GM21529 (cell line): ENCODE data around the gene DNAJC30.

Experiments used
- ATAC-seq: cut with Tn5 transposase; IDR thresholded peaks from one replicate; pipeline ENCODE4 v1.9.1; 2021; ENCODE audit not compliant: unreplicated experiment

The DNAJC30 gene

DNA sequence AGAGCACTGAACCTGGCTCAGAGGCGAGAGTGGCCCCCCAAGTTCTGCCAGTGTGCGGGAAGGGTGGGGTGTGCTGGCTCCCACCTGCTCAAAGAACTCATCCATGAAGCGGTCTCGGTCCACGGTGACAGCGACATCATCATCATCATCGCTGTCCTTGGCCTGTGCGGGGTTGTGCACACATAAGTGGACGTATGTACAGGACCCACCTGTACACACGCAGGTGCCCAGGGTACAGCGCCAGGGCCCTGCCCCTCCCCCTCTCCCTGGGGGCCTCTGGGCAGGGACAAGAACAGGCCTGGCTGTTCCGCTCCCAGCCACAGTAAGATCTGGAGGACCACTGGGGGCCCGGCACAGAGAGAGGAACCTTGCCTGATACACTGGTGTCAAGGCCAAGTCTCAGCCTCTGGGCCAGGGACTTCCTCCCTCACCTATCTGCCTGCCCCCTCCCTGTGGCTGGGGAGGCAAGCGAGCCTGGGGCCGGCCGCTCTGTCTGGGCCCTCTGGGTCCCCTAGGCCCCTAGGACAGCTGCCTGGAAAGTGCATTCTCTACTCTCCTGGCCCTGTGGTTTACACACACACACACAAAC is 25.8 kb upstream of the DNAJC30 start:
- ATAC-seq: no peak

DNA sequence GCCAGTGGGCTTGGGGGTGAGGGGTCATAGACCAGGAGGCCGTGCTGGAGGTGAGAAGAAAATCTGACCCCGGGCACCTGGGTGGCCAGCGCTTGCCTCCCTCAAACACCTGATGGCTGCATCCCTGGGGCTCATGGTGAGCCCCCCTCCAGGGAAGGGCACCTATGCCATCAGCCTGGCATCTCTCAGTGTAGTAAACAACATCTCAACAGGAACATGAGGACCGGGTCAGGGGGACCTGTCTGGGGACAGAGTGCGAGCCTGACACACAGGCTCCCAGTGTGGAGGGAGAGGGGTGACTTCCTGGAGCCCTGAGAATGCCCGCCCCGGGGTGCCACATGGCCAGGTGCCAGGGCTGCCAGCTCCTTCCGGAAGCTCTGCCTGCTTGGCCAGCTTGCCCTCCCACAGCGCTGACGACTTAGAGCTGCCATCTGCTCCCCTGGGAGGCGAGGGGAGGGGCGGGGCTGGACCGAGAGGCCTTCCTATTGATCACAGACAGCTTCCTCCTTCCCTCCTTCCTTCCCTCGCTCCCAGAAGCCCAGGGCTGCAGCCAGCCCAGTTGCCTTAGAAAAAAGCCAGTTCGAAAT is 23.9 kb upstream of the DNAJC30 start:
- no peak for ATAC-seq

DNA sequence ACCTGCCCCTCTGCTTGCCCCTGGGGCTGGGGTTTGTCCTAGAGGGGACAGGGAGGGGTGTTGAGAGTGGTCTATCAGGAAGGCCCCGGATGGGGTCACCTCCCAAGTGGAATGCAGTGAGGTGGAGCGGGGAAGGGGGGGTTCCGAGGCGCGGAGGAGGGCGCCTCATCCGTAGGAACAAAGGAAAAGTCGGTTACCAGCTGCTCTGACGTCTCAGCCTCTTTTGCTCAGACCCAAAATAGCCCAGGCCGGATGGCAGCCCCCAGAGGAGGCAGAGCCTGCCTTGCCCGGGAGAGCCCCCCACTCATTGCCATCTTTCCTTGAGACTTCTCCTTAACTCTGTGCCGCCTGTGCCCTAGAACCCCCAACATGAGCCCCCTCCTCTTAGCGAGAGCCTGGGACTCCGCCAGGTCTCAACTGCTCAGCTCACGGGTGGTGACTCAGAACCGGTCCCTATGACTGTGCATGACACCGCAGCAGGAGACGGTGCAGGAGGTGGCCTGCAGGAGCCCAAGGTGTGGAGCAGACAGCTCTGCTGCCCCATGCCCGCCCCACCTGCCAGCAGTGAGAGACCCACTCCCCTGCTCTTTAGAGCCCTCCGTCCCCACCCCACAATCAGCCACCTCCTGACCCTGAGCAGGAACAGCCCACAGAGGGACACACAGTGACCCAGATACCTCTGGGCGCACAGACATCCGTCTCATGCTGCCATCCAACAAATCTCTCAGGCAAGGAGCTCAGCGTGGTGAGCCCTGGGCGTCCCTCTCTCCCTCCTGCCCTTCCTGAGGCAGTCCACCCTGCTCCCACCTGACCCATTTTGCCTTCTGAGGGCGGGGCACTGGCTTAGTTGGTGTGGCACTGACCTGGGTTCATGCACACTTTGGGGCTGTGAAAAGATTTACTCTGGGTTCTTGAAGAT is 23.1 kb upstream of the DNAJC30 start:
- ATAC-seq: no peak

DNA sequence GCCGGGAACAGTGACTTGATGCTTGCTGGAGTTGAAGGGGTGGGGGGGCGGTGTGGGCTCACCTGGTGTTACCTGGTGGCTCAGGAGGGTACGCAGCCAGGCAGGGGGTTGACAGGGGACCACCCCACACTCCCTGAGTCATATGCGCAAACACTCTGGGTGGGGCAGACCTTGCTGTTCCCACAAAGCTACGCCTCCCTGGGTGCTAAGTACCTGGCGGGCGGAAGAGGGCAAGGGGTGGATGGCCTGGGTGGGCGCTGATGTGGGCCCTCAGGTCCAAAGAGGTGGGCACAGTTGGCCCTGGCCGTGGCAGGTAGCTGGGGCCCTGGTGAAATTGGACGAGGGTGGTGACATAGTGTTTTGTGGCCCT is 22.3 kb upstream of the DNAJC30 start:
- ATAC-seq: no peak

DNA sequence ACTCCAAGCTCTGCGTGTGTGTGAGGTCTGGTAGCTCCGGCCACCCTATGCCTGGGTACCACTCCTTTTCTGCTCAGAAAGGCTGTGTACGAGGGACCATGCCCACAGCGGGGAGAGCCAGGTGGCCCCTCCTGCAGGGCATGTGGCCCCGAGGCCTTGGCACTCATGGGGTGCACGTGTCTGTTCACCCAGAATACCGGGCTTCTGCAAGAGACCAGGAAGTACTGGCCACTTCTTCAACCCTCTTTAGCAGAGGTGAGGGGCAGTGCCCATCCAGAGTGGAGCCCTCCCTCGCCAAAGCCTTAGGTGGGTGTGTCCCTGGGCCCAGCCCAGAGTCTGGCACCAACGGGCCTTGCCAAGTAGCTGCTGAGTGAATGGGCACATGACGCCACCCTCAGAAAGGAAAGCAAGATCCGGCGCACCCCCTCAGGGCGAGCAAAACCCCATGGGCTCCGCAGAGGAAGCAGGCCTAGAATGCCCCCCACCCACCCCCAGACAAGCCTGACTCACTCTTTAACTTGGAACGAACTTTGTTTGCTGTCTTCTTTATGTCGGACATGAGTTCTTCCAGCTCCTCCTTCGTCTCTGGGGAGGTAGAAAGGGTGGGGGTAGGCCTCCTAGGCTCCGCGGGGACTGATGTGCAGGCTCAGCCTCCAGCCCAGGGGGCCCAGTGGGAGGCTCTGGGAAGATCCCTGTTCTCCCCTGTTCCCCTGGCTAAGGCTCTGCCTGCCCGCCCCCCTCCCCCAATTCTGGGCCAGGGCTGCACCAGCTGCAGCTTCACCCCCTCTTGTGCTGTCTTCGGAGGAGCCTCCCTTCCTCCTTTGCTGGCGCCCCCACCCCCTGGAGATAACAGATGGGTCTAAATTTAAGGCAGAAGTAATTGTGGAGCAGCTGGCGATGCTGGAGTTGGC is 21.6 kb upstream of the DNAJC30 start:
- ATAC-seq: no peak

DNA sequence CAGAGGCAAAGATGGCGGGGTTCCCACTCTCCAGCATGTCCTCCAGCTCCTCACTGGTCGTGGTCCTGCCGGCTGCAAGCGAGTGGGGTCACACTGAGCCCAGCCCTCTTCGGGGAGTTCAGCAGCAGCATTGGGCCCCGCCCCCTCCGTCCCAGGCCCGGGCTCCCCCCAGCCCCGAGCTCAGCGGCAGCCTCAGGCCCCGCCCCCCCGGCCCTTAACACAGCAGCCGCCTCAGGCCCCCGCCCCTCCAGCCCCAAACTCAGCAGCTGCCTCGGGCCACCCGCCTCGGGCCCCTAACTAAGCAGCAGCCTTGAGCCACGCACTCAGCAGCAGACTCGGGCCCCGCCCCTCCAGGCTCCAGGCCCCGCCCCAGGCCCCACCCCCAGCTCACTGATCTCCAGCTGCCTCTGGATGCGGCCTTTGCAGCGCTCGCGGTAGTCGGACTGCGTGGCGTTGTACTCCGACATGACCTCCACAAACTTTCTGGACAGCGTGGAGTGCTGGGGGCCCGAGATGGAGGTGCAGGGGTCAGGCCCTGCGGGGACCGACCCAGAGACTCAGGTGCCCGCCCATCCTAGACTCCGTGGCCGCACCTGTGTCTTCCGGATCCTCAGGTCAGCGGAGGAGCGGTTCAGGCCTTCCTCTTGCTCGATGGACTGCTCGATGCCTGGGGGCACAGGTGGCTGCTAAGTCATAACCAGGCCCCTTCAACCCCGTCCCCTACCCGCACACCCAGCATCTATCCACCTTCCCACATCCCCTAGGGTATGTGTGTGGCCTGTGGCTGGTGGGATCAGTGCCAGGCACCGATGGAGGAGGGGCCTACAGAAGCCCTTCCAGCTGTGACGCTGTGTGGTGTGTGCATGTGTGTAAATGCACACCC is 20.7 kb upstream of the DNAJC30 start:
- ATAC-seq: no peak

DNA sequence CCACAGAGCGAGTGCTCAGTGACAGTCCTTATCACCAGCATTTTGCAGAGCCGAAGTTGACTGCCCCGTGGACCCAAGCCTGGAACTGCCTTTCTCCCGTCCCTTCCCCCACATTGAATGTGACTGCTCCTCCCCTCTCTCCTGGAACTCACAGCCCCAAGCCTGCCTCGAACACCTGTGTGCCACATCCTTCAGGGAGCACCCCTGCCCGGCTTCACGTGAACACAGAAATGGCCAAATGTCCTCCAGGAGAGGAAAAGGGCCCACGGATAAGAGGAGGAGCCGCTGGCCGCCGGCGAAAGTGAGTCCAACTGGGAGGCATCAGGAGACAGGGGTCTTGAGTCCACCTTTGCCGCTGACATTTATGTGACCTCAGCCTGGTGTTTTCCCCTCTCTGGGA is 20.0 kb upstream of the DNAJC30 start:
- no peak for ATAC-seq

DNA sequence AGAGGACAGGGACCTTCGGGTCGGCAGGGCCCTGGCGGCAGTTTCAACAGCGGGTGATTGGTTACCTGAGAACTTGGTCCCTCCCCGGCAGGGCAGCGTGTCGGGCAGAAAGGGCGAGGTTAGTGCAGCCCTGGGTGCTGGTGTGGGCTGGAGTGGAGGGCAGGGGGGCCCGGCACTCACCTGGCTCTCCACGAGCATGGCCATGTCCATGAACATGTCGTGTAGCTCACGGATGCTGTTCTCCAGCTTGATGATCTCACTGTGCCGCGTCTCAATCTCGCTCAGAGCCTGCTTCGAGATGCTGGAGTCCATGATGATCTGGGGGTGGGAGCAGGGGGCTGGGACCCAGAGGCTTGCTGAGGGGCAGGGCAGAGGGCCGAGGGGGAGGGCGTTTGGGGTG is 19.4 kb upstream of the DNAJC30 start:
- ATAC-seq: no peak

DNA sequence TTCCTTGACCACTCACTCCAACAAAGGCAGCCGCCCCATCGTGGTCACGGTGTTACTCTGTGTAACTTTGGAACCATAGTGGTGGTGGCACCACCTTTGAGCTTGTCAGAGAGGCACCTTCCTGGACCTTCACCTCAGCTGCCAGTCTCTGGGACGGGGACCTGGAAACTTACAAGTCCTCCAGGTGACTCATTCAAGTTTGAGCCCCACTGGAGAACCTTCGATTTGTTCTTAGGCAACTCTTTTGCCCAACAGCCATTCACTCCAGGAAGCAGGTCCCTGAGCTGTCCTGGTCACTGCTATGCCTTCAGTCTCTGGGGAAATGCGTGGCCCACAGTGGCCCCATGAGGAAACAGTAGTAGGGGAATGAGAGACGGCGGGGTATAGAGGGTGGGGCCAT is 19.0 kb upstream of the DNAJC30 start:
- no peak for ATAC-seq

DNA sequence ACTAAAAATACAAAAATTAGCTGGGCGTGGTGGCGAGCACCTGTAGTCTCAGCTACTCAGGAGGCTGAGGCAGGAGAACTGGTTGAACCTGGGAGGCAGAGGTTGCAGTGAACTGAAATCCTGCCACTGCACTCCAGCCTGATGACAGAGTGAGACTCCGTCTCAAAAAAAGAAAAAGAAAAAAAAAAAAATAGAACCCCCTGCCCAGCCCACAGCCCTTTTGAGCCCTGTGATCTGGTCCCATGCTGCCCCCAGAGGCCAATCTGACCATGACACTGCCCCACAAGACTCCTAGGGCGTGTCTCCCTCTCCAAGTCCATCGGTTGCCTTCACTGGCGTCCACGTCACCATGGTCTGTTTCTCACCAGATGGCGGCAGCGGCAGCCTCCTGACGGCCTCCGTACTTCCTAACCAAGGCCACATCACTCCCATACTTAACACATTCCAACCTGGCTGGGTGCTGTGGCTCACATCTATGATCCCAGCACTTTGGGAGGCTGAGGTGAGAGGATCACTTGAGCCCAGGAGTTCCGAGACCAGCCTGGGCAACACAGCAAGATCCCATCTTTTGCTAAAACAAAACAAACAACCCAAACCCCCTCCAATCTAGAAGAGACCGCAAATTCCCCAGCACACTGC is 18.2 kb upstream of the DNAJC30 start:
- ATAC-seq: no peak

DNA sequence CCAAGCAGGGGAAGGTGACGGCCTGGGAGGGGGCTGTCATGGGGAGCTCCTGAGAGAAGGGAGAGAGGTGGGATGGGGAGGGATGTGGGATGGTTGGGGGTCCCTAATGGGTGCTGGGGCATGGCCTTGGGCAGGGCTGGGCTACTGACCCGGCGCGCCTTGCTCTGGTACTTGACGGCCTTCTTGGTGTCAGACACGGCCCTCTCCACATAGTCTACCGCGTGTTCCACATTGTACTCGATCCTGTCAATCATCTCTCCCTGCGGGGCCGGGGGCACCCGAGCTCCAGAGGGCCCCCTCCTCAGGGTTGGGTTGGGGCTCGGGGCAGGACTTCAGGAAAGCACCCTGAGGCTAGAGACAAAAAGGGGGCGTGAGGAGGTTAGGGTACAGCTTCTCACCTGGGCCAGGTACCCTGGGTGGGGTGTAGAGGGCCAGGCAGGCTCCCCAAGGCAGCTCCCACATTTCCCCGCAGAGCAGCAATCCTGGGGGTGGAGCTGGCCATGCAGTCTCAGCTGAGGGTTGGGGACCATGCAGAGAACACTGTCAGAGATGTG is 17.4 kb upstream of the DNAJC30 start:
- no peak for ATAC-seq

DNA sequence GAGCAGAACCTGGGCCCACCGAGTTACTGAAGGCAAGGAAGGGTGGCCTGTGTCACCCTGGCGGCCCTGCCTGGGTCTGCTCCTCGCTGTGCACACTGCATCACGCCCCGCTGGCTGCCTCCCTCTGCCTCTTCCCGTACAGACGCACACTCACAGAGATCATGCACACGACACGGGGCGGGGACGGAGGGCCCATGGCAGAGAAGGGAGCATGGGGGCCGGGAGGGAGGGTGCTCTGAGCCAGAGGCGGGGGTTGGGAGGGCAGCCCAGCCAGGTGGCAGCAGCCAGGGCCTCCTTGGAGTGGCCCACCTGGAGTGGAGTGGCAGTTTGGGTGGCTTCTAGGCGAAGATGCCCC is 16.8 kb upstream of the DNAJC30 start:
- ATAC-seq: no peak

DNA sequence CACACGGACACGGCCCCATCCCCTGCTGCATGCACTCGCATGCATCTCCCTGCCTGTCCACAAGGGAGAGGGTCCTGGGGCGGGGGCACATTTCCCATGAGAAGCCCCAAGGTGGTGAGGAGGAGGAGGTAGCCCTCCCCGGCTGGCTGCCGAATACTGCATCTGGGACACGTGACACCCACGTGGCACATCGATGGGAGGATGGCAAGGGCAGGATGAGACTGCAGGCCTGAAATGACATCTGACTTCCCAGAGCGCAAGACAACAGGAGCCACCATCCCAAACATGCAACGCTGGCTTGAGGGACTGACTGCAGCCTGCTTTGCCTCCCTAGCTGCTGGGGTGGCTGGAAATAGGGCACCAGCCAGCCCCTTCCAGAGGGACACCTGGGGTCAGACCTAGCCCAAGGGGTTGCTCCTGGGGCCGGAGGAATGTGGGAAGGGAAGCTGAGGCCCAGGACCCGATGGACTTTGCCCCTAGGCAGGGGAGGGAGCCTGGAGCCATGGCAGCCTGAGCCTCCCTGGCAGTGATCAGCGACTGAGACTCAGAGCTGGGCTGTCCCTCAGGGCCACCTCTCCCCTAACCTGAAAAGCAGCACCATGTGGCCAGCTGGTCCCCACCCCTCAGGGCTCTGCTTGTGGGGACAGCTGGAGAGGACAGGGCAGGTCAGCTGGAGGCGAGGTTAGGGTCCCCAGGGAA is 16.3 kb upstream of the DNAJC30 start:
- no peak for ATAC-seq

DNA sequence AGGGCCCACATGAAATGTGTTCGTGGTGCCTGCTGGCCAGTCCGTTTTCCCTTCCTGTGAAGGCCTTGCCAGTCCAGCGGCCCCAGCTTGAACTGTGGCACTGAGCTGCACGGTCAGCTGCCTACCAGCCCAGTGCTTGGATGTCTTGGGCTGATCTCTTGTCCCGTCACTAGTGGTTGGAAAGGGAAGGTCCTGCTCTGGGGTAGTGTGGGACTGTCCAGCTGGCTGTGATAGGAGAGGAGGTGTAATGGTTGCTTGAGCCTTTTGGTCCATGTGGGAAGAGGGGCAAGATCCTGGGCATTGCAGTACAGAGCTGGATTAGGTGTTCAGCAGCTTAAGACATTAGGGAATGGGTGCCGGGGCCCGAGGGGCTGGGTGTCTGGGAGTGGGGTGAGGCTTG is 15.2 kb upstream of the DNAJC30 start:
- ATAC-seq: no peak

DNA sequence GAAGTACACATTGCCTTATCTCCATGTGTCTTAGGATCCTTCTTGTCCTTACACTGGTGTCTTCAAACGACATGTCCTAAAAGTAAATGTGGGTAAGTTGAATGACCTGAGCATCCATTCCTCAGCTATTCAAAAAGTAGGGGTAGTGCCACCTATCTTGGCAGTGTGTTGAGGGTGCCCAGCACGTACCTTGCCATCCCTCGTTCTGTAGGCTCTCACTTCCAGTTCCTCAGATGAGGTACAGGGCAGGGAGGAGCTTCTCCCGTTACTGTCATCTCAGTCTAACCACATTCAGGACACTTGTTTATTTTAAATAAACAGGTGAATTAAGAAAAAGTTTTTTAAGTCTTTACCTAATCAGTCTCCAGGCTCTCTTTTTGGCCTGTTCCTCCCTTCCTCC is 13.1 kb upstream of the DNAJC30 start:
- no peak for ATAC-seq

DNA sequence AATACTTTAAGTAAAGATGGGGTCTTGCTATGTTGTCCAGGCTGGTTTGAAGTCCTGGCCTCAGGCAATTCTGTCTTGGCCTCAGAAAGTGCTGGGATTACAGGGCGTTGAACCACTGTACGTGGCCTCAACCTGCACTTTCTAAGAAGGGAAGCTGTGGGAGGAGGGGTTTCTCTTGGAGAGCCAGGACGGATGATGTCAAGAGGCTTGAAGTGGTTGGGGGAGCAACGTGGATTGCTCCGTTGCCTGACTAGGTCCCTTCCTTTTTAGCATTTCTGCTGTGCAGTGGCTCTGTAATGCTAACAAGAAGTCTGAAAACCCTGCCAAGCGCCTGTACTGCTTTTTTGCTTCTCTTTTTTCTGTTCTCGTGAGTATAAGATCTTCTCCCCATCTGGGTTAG is 7.4 kb upstream of the DNAJC30 start:
- no peak for ATAC-seq

DNA sequence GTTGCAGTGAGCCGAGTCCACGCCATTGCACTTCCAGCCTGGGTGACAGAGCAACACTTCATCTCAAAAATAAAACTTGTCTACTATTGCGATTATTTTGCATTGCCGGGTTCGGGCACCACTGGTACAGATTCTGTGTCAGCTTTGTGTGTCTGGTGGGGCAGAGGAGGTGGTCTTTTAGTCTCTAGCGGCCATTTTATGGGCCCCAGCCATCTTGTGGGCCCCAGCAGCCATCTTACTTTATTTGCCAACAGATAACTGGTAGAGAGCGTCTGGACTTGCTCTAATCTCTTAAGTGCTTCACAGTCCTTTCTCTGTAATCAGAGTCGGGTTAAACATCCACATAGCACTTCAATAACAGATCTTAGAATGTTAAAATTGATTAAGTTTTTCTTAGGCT is 5.0 kb upstream of the DNAJC30 start:
- ATAC-seq: no peak

DNA sequence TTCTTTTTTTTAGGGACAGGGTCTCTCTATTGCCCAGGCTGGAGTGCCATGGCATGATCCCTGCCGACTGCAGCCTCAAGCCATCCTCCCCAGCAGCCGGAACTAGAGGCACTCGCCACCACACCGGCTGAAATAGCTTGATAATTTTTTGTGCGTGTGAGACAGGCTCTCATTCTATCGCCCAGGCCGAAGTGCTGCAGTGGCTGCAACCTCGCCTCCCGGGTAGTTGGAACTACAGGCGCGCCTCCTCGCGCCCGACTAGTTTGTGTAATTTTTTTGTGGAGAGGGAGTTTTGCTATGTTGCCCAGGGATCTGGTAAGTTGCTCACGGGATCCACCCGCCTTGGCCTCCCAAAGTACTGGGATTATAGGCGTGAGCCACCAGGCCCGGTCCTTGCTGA is 2.1 kb upstream of the DNAJC30 start:
- ATAC-seq: no peak
